ENCODE data around the gene VPS8. TPM values are rescaled to one million over a fixed set of nuclear protein-coding genes. Genes with fewer than 3 reads are reported as not detected.

VPS8 gene
- total RNA-seq, 4 donors from 2014 or later, result 76.5 to 281 (median 163) TPM

DNA sequence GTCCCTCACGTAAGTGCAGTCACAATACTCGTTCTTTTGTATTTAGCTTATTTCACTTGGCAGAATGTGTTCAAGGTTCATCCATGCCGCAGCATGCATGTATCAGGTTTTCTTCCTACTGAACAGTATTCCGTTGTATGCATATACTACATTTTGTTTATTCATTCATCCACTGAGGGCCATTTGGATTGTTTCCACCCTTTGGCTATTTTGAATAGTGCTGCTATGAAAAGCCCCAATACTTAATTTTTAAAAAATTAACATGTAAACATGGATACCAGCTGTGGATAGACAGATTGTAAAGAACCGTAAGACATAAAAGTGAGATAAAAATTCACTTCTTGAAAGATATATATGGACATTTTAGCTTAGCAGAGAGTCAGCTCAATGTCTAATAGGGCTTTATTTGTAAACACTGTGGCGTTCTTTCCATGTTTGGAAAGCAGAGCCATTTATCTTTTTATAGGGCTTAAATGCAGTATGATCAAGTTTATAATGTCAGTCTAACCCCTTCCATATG lies 115.9 kb downstream of the VPS8 start:
- TF ChIP-seq POLR2A (IDR thresholded peaks at IDR 0.05), result no peak
- TF ChIP-seq, protein P1, sequence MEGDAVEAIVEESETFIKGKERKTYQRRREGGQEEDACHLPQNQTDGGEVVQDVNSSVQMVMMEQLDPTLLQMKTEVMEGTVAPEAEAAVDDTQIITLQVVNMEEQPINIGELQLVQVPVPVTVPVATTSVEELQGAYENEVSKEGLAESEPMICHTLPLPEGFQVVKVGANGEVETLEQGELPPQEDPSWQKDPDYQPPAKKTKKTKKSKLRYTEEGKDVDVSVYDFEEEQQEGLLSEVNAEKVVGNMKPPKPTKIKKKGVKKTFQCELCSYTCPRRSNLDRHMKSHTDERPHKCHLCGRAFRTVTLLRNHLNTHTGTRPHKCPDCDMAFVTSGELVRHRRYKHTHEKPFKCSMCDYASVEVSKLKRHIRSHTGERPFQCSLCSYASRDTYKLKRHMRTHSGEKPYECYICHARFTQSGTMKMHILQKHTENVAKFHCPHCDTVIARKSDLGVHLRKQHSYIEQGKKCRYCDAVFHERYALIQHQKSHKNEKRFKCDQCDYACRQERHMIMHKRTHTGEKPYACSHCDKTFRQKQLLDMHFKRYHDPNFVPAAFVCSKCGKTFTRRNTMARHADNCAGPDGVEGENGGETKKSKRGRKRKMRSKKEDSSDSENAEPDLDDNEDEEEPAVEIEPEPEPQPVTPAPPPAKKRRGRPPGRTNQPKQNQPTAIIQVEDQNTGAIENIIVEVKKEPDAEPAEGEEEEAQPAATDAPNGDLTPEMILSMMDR (IDR thresholded peaks at IDR 0.05), result no peak
- Histone ChIP-seq H3K4me1 (no peaks in the 10 kb centered on the region), H3K9me3 (no peaks in the 10 kb centered on the region), H3K36me3 (no peaks in the 10 kb centered on the region), H3K27ac (no peak overlapping the region), H3K4me3 (no peak overlapping the region), H3K27me3 (no peaks in the 10 kb centered on the region)
- DNase-seq, result no peak
- intact Hi-C loops (cut with DNase I; ENCODE audit: low total_unique reads), result no loop called here

GRCh38 chr3:184932777-184933176 lies 120.8 kb downstream of the VPS8 start:
- Histone ChIP-seq H3K9me3 (no peaks in the 10 kb centered on the region), H3K36me3 (no peaks in the 10 kb centered on the region)

GRCh38 chr3:184937611-184938010 lies 125.6 kb downstream of the VPS8 start:
- Histone ChIP-seq H3K4me3 (no peak overlapping the region), H3K4me1 (no peaks in the 10 kb centered on the region), H3K9me3 (no peaks in the 10 kb centered on the region), H3K27me3 (no peaks in the 10 kb centered on the region), H3K27ac (no peak overlapping the region), H3K36me3 (no peaks in the 10 kb centered on the region)
- intact Hi-C loops (cut with DNase I; ENCODE audit: low total_unique reads), result no loop called here
- TF ChIP-seq POLR2A (IDR thresholded peaks at IDR 0.05), result no peak
- TF ChIP-seq, protein P1 (IDR thresholded peaks at IDR 0.05), result no peak
- no peak for DNase-seq

More at GRCh38 chr3:184932777-184933176, 120.8 kb downstream of the VPS8 start:
- H3K4me3 ChIP-seq, result no peak overlapping the region
- H3K27me3 ChIP-seq, result no peaks in the 10 kb centered on the region
- intact Hi-C loops (cut with DNase I; ENCODE audit: low total_unique reads), result no loop called here
- TF ChIP-seq, protein P1 (IDR thresholded peaks at IDR 0.05), result no peak
- TF ChIP-seq POLR2A (IDR thresholded peaks at IDR 0.05), result no peak
- no peak for DNase-seq
- H3K4me1 ChIP-seq, result no peaks in the 10 kb centered on the region
- no peak overlapping the region for H3K27ac ChIP-seq

DNA sequence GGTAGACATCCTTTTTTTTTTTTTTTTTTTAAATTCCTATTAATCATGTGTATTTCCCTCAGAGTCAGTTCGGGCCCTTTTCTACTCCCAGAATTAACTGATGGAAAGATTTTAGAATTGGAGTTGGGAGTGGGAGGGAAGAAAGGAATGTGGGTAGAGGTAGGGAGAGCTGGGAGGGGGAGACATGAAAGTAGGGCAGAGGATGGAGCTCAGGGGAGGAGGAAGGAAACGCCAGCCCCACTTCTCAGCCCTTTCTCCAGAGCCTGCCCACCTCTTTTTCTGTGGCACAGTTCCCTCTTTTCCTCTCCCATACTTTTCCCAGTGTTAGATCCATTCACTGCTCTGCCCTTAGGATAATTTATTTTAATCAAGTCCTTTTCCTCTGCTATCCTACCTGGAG lies 129.4 kb downstream of the VPS8 start:
- no peaks in the 10 kb centered on the region for H3K4me1 ChIP-seq
- no peak for DNase-seq
- TF ChIP-seq, protein P1 (IDR thresholded peaks at IDR 0.05), result no peak
- TF ChIP-seq POLR2A (IDR thresholded peaks at IDR 0.05), result no peak
- H3K27ac ChIP-seq, result no peak overlapping the region
- intact Hi-C loops (cut with DNase I; ENCODE audit: low total_unique reads), result no loop called here
- no peaks in the 10 kb centered on the region for H3K36me3 ChIP-seq
- H3K4me3 ChIP-seq, result no peak overlapping the region
- H3K9me3 ChIP-seq, result no peaks in the 10 kb centered on the region
- H3K27me3 ChIP-seq, result no peaks in the 10 kb centered on the region

- intact Hi-C loops (cut with DNase I; ENCODE audit: low total_unique reads), result no loop called here
- no peak for DNase-seq
- Histone ChIP-seq H3K9me3 (no peaks in the 10 kb centered on the region), H3K27ac (no peak overlapping the region), H3K36me3 (no peaks in the 10 kb centered on the region), H3K4me3 (no peak overlapping the region), H3K4me1 (no peaks in the 10 kb centered on the region), H3K27me3 (no peaks in the 10 kb centered on the region)
- TF ChIP-seq, protein P1 (IDR thresholded peaks at IDR 0.05), result no peak
Observed at GRCh38 chr3:184942735-184943134, 130.8 kb downstream of the VPS8 start.
